HG03175 (cell line): Measurements from ENCODE around the gene DRGX.

Source experiments
- ATAC-seq: cut with Tn5 transposase; IDR thresholded peaks from one replicate; pipeline ENCODE4 v1.9.1; 2021; ENCODE audit warnings: mild to moderate bottlenecking, moderate library complexity; ENCODE audit not compliant: unreplicated experiment

The DRGX gene

GRCh38 chr10:49383853-49384252 is 12.0 kb downstream of the DRGX start:
- ATAC-seq = no peak

GRCh38 chr10:49382826-49383225 is 13.1 kb downstream of the DRGX start:
- no peak for ATAC-seq

GRCh38 chr10:49382226-49382625 is 13.7 kb downstream of the DRGX start:
- ATAC-seq = no peak

- ATAC-seq = no peak
Measured at GRCh38 chr10:49381111-49381900, 14.6 kb downstream of the DRGX start.

- peak; percentile 56 for ATAC-seq
Measured at GRCh38 chr10:49379596-49380410, 16.1 kb downstream of the DRGX start.

GRCh38 chr10:49377256-49377655 is 18.6 kb downstream of the DRGX start:
- ATAC-seq = no peak

GRCh38 chr10:49375611-49376010 is 20.3 kb downstream of the DRGX start:
- ATAC-seq = no peak

GRCh38 chr10:49374740-49375139 is 21.1 kb downstream of the DRGX start:
- ATAC-seq = no peak

GRCh38 chr10:49373361-49373760 is 22.5 kb downstream of the DRGX start:
- no peak for ATAC-seq

- ATAC-seq = no peak
Measured at GRCh38 chr10:49371967-49372366, 23.9 kb downstream of the DRGX start.

GRCh38 chr10:49370326-49371100 is 25.4 kb downstream of the DRGX start:
- ATAC-seq = no peak

- no peak for ATAC-seq
Measured at GRCh38 chr10:49369216-49370162, 26.4 kb downstream of the DRGX start.

GRCh38 chr10:49368256-49368655 is 27.6 kb downstream of the DRGX start:
- ATAC-seq = no peak

- no peak for ATAC-seq
Measured at GRCh38 chr10:49367600-49367999, 28.3 kb downstream of the DRGX start.

- no peak for ATAC-seq
Measured at GRCh38 chr10:49366460-49366859, 29.4 kb downstream of the DRGX start.

- no peak for ATAC-seq
Measured at GRCh38 chr10:49365675-49366415, 30.0 kb downstream of the DRGX start.

- ATAC-seq = no peak
Measured at GRCh38 chr10:49365275-49365674, 30.6 kb downstream of the DRGX start.

- ATAC-seq = no peak
Measured at GRCh38 chr10:49364747-49365146, 31.1 kb downstream of the DRGX start.

- ATAC-seq = no peak
Measured at GRCh38 chr10:49364051-49364450, 31.8 kb downstream of the DRGX start.
